ENCODE results near the gene C2CD4C. TPM values are rescaled to one million over a fixed set of nuclear protein-coding genes. Genes with fewer than 3 reads are reported as not detected.

The C2CD4C gene
- total and polyA plus RNA-seq, 10 of the 15 experiments (the other 5 are each of a cell fraction or from before 2014, with no cell fraction given): not detected

- Histone ChIP-seq H3K27me3 (replicated peaks in 1 of 2; ENCODE audit: control insufficient read depth in 2 of 2, insufficient read depth in 2 of 2, low read length in 1 of 2) (no peaks in the 10 kb centered on the region), H3K79me2 (ENCODE audit: control insufficient read depth, insufficient read depth, low read length) (no peaks in the 10 kb centered on the region), H4K20me1 (ENCODE audit: control insufficient read depth, insufficient read depth) (no peaks in the 10 kb centered on the region), H3K27ac (ENCODE audit: control insufficient read depth, insufficient read depth) (no peak overlapping the region), H2AFZ (ENCODE audit: control insufficient read depth, low read depth, low read length) (no peak overlapping the region), H3K9ac (ENCODE audit: control insufficient read depth, insufficient read depth, low read length) (no peak overlapping the region), H3K9me3 (replicated peaks; ENCODE audit: control insufficient read depth, insufficient read depth, low read length) (peaks cover 5% of the 10 kb centered on the region; the same call in 2 of the 3 replicates), H3K4me1 (ENCODE audit: control insufficient read depth, insufficient read depth, low read length) (no peaks in the 10 kb centered on the region), H3K36me3 (ENCODE audit: control insufficient read depth in 2 of 2, insufficient read depth in 2 of 2, low read length in 1 of 2) (no peaks in the 10 kb centered on the region), H3K4me2 (ENCODE audit: control insufficient read depth, insufficient read depth) (no peak overlapping the region), H3K4me3 (no peak overlapping the region)
- no peak for DNase-seq (ENCODE audit: low read depth, low spot score)
- no peak for ATAC-seq
- TF ChIP-seq PBX3 (IDR thresholded peaks at IDR 0.05; ENCODE audit: insufficient replicate concordance, low read depth, low read length) (no peak), KAT2A (conservative IDR thresholded peaks at IDR 0.05; ENCODE audit: control insufficient read depth, low read depth, low read length) (no peak), ELK1 (IDR thresholded peaks at IDR 0.05; ENCODE audit: low read depth, low read length) (no peak), WRNIP1 (IDR thresholded peaks at IDR 0.05; ENCODE audit: borderline replicate concordance, low read depth, low read length) (no peak), SREBF2 (IDR thresholded peaks at IDR 0.05; ENCODE audit: low read length) (no peak), RFX5 (IDR thresholded peaks at IDR 0.05; ENCODE audit: low read depth, low read length) (no peak), IKZF1 (conservative IDR thresholded peaks at IDR 0.05) (no peak), USF2 (IDR thresholded peaks at IDR 0.05; ENCODE audit: borderline replicate concordance, low read depth, low read length) (no peak), ZNF217 (IDR thresholded peaks at IDR 0.05) (no peak), FOXK2 (IDR thresholded peaks at IDR 0.05) (no peak), IRF4 (IDR thresholded peaks at IDR 0.05; ENCODE audit: low read depth, low read length) (no peak), ZNF687 (IDR thresholded peaks at IDR 0.05) (no peak), RELB (IDR thresholded peaks at IDR 0.05; ENCODE audit: low read depth) (no peak), RELA (IDR thresholded peaks at IDR 0.05; ENCODE audit: borderline replicate concordance, partially characterized antibody) (no peak)
- 38% methylated on average over 22 of the region's 29 CpGs for WGBS (ENCODE audit: insufficient coverage, insufficient replicate concordance, low lambda C conversion rate, missing lambda C conversion rate)
- in situ Hi-C loops (cut with MboI): no loop called here
- BruUV-seq (replicated peaks): no TSS peak
- ChIA-PET SMC1A (ENCODE audit: uncharacterized antibody, unreplicated experiment) (no interaction called here), CTCF (no interaction called here), RAD21 (ENCODE audit: unreplicated experiment) (no interaction called here), POLR2A (no interaction called here)
- intact Hi-C loops (cut with micrococcal nuclease; ENCODE audit: unreplicated experiment): no loop called here
- FAIRE-seq: no peak
These were observed 29.5 kb upstream of the C2CD4C start for GRCh38 chr19:438416-438958.
